OCI-LY7 (cell line): ENCODE measurements around the gene OGDHL. TPM values are rescaled to one million over a fixed set of nuclear protein-coding genes. Genes with fewer than 3 reads are reported as not detected.
"Not testable (repeated sequence)": the region's sequence is repeated elsewhere in the genome, so short reads cannot be mapped to it uniquely, and the experiment has no call there.

Experiments used
- BruUV-seq: library from RNA; stranded (reverse); fragments of 400-500 nt; replicated peaks from 2 replicates; lab custom pipeline; 2021; lab: Mats Ljungman, UMichigan
- CTCF ChIA-PET: fragments of 300-600 bp; sonication (Branson Sonifier 250); formaldehyde crosslinking; loops from one replicate; lab custom pipeline; 2022; ENCODE audit warnings: antibody characterized with exemption; ENCODE audit not compliant: unreplicated experiment; lab: Charles Lee
- POLR2A ChIA-PET: fragments of 300-600 bp; sonication (Branson Sonifier 250); formaldehyde crosslinking; loops from one replicate; lab custom pipeline; 2022; ENCODE audit warnings: antibody characterized with exemption; lab: Charles Lee
- DNase-seq: peaks from one replicate; pipeline ENCODE4 v3.0.0-alpha.2; 2015; ENCODE audit warnings: low spot score
- H2AFZ ChIP-seq: fragments of 200-600 bp; sonication (generic), shearing (Covaris generic); 2 replicates; pipeline ENCODE4 v1.6.1; 2014; ENCODE audit warnings: mild to moderate bottlenecking, antibody characterized with exemption, low read length, moderate library complexity
- H3K27ac ChIP-seq: fragments of 200-600 bp; sonication (generic); 2 replicates; pipeline ENCODE4 v1.5.1; 2014; ENCODE audit warnings: mixed run types, low read depth, mild to moderate bottlenecking, moderate library complexity, low read length, inconsistent platforms; ENCODE audit not compliant: poor library complexity, severe bottlenecking
- H3K36me3 ChIP-seq: fragments of 200-600 bp; sonication (generic); 2 replicates; pipeline ENCODE4 v1.6.1; 2014; ENCODE audit warnings: mild to moderate bottlenecking, antibody characterized with exemption, low read length, moderate library complexity, mixed read lengths; ENCODE audit not compliant: insufficient read depth
- H3K4me1 ChIP-seq: fragments of 200-600 bp; sonication (generic); 2 replicates; pipeline ENCODE4 v1.5.1; 2014; ENCODE audit warnings: mild to moderate bottlenecking, low read length; ENCODE audit not compliant: insufficient read depth, poor library complexity, severe bottlenecking
- H3K4me2 ChIP-seq: fragments of 200-600 bp; sonication (generic); 2 replicates; pipeline ENCODE4 v1.6.1; 2014; ENCODE audit warnings: mild to moderate bottlenecking, low read length
- H3K4me3 ChIP-seq: fragments of 200-600 bp; sonication (generic); 2 replicates; pipeline ENCODE4 v1.5.1; 2014; ENCODE audit warnings: mild to moderate bottlenecking, low read depth, low read length; ENCODE audit not compliant: poor library complexity, severe bottlenecking
- H3K79me2 ChIP-seq: fragments of 200-600 bp; sonication (generic); 2 replicates; pipeline ENCODE4 v1.6.1; 2016; ENCODE audit warnings: low read depth, mild to moderate bottlenecking, low read length, moderate library complexity, mixed read lengths; ENCODE audit not compliant: insufficient read depth
- H3K9me2 ChIP-seq: fragments of 200-600 bp; sonication (generic); 2 replicates; pipeline ENCODE4 v1.6.1; 2016; ENCODE audit warnings: mild to moderate bottlenecking, low read length, mixed read lengths; ENCODE audit not compliant: insufficient read depth
- H3K9me3 ChIP-seq: fragments of 200-600 bp; sonication (generic); 2 replicates; pipeline ENCODE4 v1.6.1; 2014; ENCODE audit warnings: mild to moderate bottlenecking, mixed run types, low read length, mixed read lengths
- H4K20me1 ChIP-seq: fragments of 200-600 bp; sonication (generic); 2 replicates; pipeline ENCODE4 v1.6.1; 2014; ENCODE audit warnings: mild to moderate bottlenecking, antibody characterized with exemption, low read length, moderate library complexity, mixed read lengths; ENCODE audit not compliant: insufficient read depth
- CTCF ChIP-seq: fragments of 200-600 bp; sonication (generic); conservative IDR thresholded peaks from 2 replicates; pipeline ENCODE4 v1.5.1; 2014; ENCODE audit warnings: mild to moderate bottlenecking, antibody characterized with exemption, low read length, moderate library complexity, mixed read lengths
- EZH2phosphoT487 ChIP-seq: fragments of 200-600 bp; sonication (generic); IDR thresholded peaks from 2 replicates; pipeline ENCODE4 v1.6.1; 2018; ENCODE audit warnings: low read depth, borderline replicate concordance, mild to moderate bottlenecking, mixed run types, antibody characterized with exemption, low read length, moderate library complexity, mixed read lengths
- intact Hi-C: fragments of 100-400 bp; cut with micrococcal nuclease; formaldehyde crosslinking; loops from one replicate; pipeline ENCODE4 v1.10.0; 2022; ENCODE audit not compliant: unreplicated experiment
- total RNA-seq, 2 experiments: library from RNA; depleted of rRNA in 1 of 2; stranded (reverse); fragments of >200 nt in 1 of 2; shearing (Covaris generic) in 1 of 2; gene quantifications; 2 replicates each; pipeline ENCODE4 v1.2.3, GENCODE V29; 2014 to 2022

OGDHL gene
- total RNA-seq, 2 experiments from 2014 or later, result 0.23 TPM; not detected in 1

GRCh38 chr10:49776851-49777250 lies 14.7 kb upstream of the OGDHL start:
- ChIA-PET CTCF (no interaction called here), POLR2A (interaction anchor here (0.6 kb wide), 1 partner anchor 1196 kb away, joined by 3 read pairs; no protein-coding TSS in a partner anchor)
- H3K9me2 ChIP-seq, result no peaks in the 10 kb centered on the region

GRCh38 chr10:49775014-49775413 lies 12.9 kb upstream of the OGDHL start:
- no peak overlapping the region for H3K4me2 ChIP-seq
- H3K4me3 ChIP-seq, result no peak overlapping the region
- H3K9me2 ChIP-seq, result no peaks in the 10 kb centered on the region
- POLR2A ChIA-PET, result no interaction called here
- no peaks in the 10 kb centered on the region for H3K36me3 ChIP-seq
- H3K4me1 ChIP-seq, result peaks cover 23% of the 10 kb centered on the region
- no peak for DNase-seq
- BruUV-seq, result no TSS peak
- intact Hi-C loops, result no loop called here
- CTCF ChIA-PET, result no interaction called here
- TF ChIP-seq CTCF (no peak), EZH2phosphoT487 (no peak)
- H3K27ac ChIP-seq, result no peak overlapping the region
- no peaks in the 10 kb centered on the region for H3K9me3 ChIP-seq
- no peaks in the 10 kb centered on the region for H4K20me1 ChIP-seq
- H3K79me2 ChIP-seq, result no peaks in the 10 kb centered on the region
- H2AFZ ChIP-seq, result no peak overlapping the region

More at GRCh38 chr10:49776851-49777250, 14.7 kb upstream of the OGDHL start:
- TF ChIP-seq EZH2phosphoT487, result no peak
- no peak for TF ChIP-seq CTCF
- H2AFZ ChIP-seq, result no peak overlapping the region
- no peaks in the 10 kb centered on the region for H4K20me1 ChIP-seq
- no peaks in the 10 kb centered on the region for H3K9me3 ChIP-seq
- no peaks in the 10 kb centered on the region for H3K79me2 ChIP-seq
- intact Hi-C loops, result no loop called here
- H3K4me1 ChIP-seq, result peaks cover 8% of the 10 kb centered on the region
- no peak overlapping the region for H3K4me2 ChIP-seq
- DNase-seq, result no peak
- BruUV-seq, result no TSS peak
- no peaks in the 10 kb centered on the region for H3K36me3 ChIP-seq
- no peak overlapping the region for H3K4me3 ChIP-seq
- no peak overlapping the region for H3K27ac ChIP-seq

- H2AFZ ChIP-seq, H3K4me3 ChIP-seq, DNase-seq, H3K9me2 ChIP-seq, intact Hi-C loops, H3K36me3 ChIP-seq, H3K27ac ChIP-seq, H4K20me1 ChIP-seq, H3K4me2 ChIP-seq, BruUV-seq, H3K9me3 ChIP-seq, H3K79me2 ChIP-seq, CTCF ChIA-PET, POLR2A ChIA-PET: not testable (repeated sequence)
- peaks cover 23% of the 10 kb centered on the region for H3K4me1 ChIP-seq
Observed at GRCh38 chr10:49772944-49773343, 10.8 kb upstream of the OGDHL start.

- Histone ChIP-seq H3K4me1 (peaks cover 23% of the 10 kb centered on the region), H2AFZ (0 out of 2 replicates have a peak overlapping the region, but pooled peaks have one; percentile 33), H3K27ac (peak overlapping the region; percentile 23), H3K4me2 (peak overlapping the region; percentile 26; the same call in 1 of the 2 replicates)
- H3K9me3 ChIP-seq, H3K36me3 ChIP-seq, H4K20me1 ChIP-seq, H3K79me2 ChIP-seq, intact Hi-C loops, POLR2A ChIA-PET, H3K9me2 ChIP-seq, H3K4me3 ChIP-seq, BruUV-seq, CTCF ChIA-PET: not testable (repeated sequence)
- peak; percentile 46 for DNase-seq
Observed at GRCh38 chr10:49771046-49771445, 8.9 kb upstream of the OGDHL start.
